GM18519 (cell line): ENCODE results near the gene PDSS2.
"Not testable (repeated sequence)": the region's sequence is repeated elsewhere in the genome, so short reads cannot be mapped to it uniquely, and the experiment has no call there.

Experiments used
- ATAC-seq: cut with Tn5 transposase; IDR thresholded peaks from one replicate; pipeline ENCODE4 v1.9.1; 2021; ENCODE audit warnings: mild to moderate bottlenecking, moderate library complexity; ENCODE audit not compliant: unreplicated experiment, low FRiP score

The PDSS2 gene

DNA sequence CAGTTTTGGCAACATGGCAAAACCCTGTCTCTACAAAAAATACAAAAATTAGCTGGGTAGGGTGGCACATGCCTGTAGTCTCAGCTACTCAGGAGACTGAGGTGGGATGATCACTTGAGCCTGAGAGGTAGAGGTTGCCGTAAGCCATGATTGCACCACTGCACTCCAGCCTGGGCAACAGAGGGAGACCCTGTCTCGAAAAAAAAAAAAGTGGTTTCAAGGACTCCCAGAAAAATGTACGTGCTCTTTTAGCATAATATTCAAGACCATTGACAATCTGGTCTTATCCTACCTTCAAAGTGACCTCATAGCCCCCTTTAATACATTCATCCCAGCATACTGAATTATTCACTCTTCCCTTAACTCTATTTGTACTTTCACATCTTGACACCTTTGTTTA is 16.0 kb upstream of the PDSS2 start:
- not testable (repeated sequence) for ATAC-seq

- no peak for ATAC-seq
These were observed 14.3 kb upstream of the PDSS2 start for GRCh38 chr6:107473660-107474059.

- ATAC-seq: no peak
These were observed 11.0 kb upstream of the PDSS2 start for GRCh38 chr6:107470364-107470763.

GRCh38 chr6:107466062-107466461 is 6.7 kb upstream of the PDSS2 start:
- ATAC-seq: no peak

GRCh38 chr6:107460083-107460631 is 793 bp upstream of the PDSS2 start:
- ATAC-seq: no peak

DNA sequence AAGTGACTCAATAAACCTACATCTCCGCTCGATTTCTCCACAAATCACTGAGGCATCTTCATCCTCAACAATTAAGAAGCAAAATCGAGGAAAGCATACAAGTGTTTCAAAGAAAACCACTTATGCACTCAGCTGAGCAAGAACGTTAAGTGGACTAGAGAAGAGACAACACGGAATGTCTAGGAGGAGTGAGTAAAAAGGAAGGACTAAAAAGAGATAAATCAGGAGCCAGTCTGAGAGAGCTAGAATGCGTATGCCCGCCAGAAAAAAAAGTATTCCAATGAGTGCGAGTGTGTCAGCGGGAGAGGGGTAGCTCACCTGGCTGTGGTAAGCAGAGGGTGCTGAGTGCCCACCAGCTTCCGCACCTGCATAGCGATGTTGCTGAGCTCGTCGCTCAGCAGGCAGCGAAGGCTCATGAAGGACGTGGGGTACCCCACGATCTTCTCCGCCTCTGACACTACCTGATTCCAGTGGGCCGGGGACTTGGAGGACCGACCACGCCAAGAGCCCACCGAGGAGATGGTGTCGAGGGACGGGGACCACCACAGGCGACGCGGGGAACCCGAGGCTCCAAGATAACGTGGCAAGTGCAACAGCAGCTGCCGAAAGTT is 587 bp downstream of the PDSS2 start:
- peak; percentile 14 for ATAC-seq

DNA sequence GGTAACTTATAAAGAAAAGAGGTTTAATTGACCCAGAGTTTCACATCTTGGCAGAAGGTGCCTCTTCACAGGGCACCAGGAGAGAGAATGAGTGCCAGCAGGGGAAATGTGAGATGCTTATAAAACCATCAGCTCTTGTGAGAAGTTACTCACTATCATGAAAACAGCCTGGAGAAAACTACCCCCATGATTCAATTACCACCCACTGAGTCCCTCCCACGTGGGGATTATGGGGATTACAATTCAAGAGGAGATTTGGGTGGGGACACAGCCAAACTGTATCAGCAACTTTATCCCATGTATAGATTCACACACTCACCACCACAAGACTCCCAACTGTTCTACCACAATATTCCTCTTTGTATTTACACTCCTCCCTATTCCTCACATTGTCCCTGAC is 10.6 kb downstream of the PDSS2 start:
- no peak for ATAC-seq

DNA sequence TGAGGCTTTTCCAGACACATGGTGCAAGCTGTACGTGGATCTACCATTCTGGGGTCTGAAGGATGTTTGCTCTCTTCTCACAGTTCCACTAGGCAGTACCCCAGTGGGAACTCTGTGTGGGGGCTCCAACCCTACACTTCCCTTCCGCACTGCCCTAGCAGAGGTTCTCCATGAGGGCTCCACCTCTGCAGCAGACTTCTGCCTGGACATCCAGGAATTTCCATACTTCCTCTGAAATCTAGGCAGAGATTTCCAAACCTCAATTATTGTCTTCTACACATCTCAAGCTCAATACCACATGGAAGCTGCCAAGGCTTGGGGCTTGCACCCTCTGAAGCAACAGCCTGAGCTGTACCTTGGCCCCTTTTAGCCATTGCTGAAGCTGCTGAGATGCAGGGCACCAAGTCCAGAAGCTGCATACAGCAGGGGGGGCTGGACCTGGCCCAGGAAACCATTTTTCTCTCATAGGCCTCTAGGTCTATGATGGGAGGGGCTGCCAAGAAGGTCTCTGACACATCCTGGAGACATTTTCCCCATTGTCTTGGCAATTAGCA is 11.6 kb downstream of the PDSS2 start:
- ATAC-seq: no peak

- ATAC-seq: no peak
These were observed 15.1 kb downstream of the PDSS2 start for GRCh38 chr6:107444277-107444676.

DNA sequence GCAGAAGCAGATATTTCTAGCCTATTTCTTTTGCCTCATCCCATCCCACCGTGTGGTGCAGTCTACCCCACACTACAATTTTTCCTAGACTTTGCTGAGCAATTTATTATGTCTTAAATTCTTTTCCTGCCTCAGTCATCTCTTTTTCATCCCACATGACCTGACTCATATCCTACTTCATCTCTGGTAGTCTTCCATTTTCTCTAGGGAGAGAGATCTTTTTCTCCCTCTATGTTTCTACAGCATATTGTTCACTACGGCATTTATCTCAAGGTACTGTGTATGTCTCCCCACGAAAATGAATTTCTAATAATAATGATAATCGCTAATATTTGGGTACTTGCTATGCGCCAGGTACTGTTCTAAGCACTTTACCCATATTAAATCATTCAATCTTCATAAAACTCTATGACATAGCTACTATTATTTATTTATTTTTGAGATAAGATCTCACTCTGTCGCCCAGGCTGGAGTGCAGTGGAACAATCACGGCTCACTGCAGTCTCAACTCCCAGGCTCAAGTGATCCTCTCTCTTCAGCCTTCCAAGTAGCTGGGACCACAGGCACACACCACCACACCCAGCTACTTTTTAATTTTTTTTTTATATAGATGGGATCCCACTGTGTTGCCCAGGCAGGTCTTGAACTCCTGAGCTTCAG is 15.6 kb downstream of the PDSS2 start:
- no peak for ATAC-seq

- ATAC-seq: no peak
These were observed 16.3 kb downstream of the PDSS2 start for GRCh38 chr6:107442938-107443607.

- no peak for ATAC-seq
These were observed 17.7 kb downstream of the PDSS2 start for GRCh38 chr6:107441682-107442081.

- no peak for ATAC-seq
These were observed 18.4 kb downstream of the PDSS2 start for GRCh38 chr6:107440936-107441335.

- no peak for ATAC-seq
These were observed 20.0 kb downstream of the PDSS2 start for GRCh38 chr6:107439406-107439805.

- ATAC-seq: no peak
These were observed 21.7 kb downstream of the PDSS2 start for GRCh38 chr6:107437691-107438090.

DNA sequence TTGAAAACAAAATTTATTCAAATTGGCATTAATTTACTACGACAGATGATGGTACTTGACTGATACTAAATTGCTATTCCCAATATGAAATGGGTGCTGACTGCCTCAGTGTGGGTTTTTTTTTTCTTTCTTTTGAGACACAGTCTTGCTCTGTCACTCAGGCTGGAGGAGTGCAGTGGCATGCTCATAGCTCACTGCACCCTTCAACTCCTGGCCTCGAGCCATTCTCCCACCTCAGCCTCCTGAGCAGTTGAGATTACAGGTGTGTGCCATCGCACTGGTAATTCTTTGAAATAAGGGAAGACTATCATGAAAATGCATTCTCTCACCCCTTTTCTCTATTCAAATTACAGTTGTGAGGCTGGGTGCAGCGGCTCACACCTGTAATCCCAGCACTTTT is 22.5 kb downstream of the PDSS2 start:
- ATAC-seq: no peak

- ATAC-seq: no peak
These were observed 23.6 kb downstream of the PDSS2 start for GRCh38 chr6:107435798-107436197.

DNA sequence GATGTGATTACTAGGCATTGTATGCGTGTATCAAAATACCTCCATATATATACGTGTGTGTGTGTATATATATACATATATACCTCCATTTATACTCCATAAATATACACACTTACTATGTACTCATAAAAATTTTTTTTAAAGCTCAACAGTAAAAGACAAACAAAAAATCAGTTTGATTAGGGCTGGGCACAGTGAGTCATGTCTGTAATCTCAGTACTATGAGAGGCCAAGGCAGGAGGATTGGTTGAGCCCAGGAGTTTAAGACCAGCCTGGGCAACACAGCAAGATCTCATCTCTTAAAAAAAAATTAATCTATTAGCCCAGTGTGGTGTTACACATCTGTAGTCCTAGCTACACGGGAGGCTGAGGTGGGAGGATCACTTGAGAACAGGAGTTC is 24.6 kb downstream of the PDSS2 start:
- ATAC-seq: no peak

DNA sequence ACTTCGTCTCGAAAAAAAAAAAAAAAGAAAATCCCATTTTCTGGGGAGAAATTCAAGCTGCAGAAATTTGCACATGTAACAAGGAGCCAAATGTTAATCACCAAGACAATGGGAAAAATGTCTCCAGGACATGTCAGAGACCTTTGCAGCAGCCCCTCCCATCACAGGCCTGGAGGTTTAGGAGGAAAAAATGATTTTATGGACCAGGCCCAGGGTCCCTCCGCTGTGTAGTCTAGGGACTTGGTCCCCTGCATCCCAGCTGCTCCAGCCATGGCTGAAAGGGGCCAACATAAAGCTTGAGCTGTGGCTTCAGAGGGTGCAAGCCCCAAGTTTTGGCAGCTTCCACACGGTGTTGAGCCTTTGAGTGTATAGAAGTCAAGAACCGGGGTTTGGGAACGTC is 33.4 kb downstream of the PDSS2 start:
- not testable (repeated sequence) for ATAC-seq

DNA sequence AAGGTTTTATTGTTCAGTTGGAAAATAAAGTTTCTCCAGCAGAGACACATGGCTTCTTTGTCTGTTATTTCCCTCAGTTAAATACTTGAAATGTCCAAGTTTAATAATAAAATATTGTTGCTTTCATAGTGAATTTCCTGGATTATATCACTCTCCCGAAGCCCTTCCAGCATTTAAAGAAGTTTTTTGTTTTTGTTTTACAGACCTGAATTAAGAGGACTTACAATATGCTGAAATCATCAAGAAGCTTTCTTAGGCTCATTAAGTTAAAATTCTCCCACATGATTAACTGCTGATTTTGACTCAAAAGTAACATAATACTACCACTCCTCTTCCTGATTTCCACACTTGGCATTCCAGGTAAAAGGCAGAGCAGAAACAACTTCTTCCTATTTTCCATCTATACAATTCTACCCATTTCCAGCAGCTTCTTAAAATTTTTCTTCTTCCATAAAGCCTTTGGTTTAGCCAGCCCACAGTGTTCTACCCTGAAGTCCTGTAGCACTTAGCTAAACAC is 35.8 kb downstream of the PDSS2 start:
- no peak for ATAC-seq

- ATAC-seq: no peak
These were observed 37.6 kb downstream of the PDSS2 start for GRCh38 chr6:107421696-107422256.
